Neural progenitor cell (in vitro differentiated cells): ENCODE results near the gene BACH1. TPM values are rescaled to one million over a fixed set of nuclear protein-coding genes. Genes with fewer than 3 reads are reported as not detected.
A peak's percentile ranks its signal among the peaks of the same experiment; 100 is the strongest.

ENCODE experiments used
- DNase-seq: peaks from one replicate; pipeline ENCODE4 v3.0.0-alpha.2; 2016; ENCODE audit warnings: low spot score
- H2AFZ ChIP-seq: fragments of 200-600 bp; sonication (generic); replicated peaks from 2 replicates; pipeline ENCODE4 v1.6.1; 2016; ENCODE audit warnings: antibody characterized with exemption
- H3F3A ChIP-seq: fragments of 200-600 bp; sonication (generic); 2 replicates; pipeline ENCODE4 v1.6.1; 2016; ENCODE audit warnings: antibody characterized with exemption, low read depth
- H3K27ac ChIP-seq: fragments of 200-600 bp; sonication (generic); 2 replicates; pipeline ENCODE4 v1.5.1; 2016; ENCODE audit warnings: mild to moderate bottlenecking
- H3K27me3 ChIP-seq: fragments of 200-600 bp; sonication (generic); 2 replicates; pipeline ENCODE4 v1.6.1; 2016; ENCODE audit warnings: mild to moderate bottlenecking, moderate library complexity
- H3K36me3 ChIP-seq: fragments of 200-600 bp; sonication (generic); 2 replicates; pipeline ENCODE4 v1.5.1; 2016
- H3K4me1 ChIP-seq: fragments of 200-600 bp; sonication (generic); 2 replicates; pipeline ENCODE4 v1.6.1; 2016; ENCODE audit warnings: mixed run types
- H3K4me2 ChIP-seq: fragments of 200-600 bp; sonication (generic); 2 replicates; pipeline ENCODE4 v1.6.1; 2016
- H3K4me3 ChIP-seq: fragments of 200-600 bp; sonication (generic); 2 replicates; pipeline ENCODE4 v1.5.1; 2016
- H3K79me2 ChIP-seq: fragments of 200-600 bp; sonication (generic); 2 replicates; pipeline ENCODE4 v1.6.1; 2016; ENCODE audit warnings: low read depth
- H3K9ac ChIP-seq: fragments of 200-600 bp; sonication (generic); 2 replicates; pipeline ENCODE4 v1.6.1; 2016
- H3K9me3 ChIP-seq: fragments of 200-600 bp; sonication (generic); 2 replicates; pipeline ENCODE4 v1.5.1; 2016; ENCODE audit warnings: low read depth
- H4K20me1 ChIP-seq: fragments of 200-600 bp; sonication (generic); 2 replicates; pipeline ENCODE4 v1.6.1; 2016; ENCODE audit warnings: low read depth
- H3K27ac Mint-ChIP-seq: 3 replicates; pipeline ENCODE4 v1.8.0; 2021; ENCODE audit warnings: mixed read lengths
- H3K27me3 Mint-ChIP-seq: 2 replicates; pipeline ENCODE4 v1.8.0; 2022; ENCODE audit warnings: low read depth, mild to moderate bottlenecking, inconsistent platforms, moderate library complexity, mixed read lengths; ENCODE audit not compliant: insufficient read depth
- H3K36me3 Mint-ChIP-seq: 3 replicates; pipeline ENCODE4 v1.8.0; 2021; ENCODE audit warnings: mixed read lengths
- H3K4me1 Mint-ChIP-seq: 3 replicates; pipeline ENCODE4 v1.8.0; 2021; ENCODE audit warnings: mixed read lengths
- H3K4me3 Mint-ChIP-seq: 3 replicates; pipeline ENCODE4 v1.8.0; 2021; ENCODE audit warnings: mild to moderate bottlenecking, moderate library complexity, mixed read lengths
- H3K9me3 Mint-ChIP-seq: 3 replicates; pipeline ENCODE4 v1.8.0; 2020; ENCODE audit warnings: mixed read lengths
- EZH2 ChIP-seq: fragments of 200-600 bp; sonication (generic); IDR thresholded peaks from 2 replicates; pipeline ENCODE4 v1.6.1; 2017; ENCODE audit warnings: antibody characterized with exemption, mild to moderate bottlenecking, moderate library complexity
- EZH2phosphoT487 ChIP-seq: fragments of 200-600 bp; sonication (generic); IDR thresholded peaks from 2 replicates; pipeline ENCODE4 v1.6.1; 2017; ENCODE audit warnings: antibody characterized with exemption
- total RNA-seq: library from RNA; depleted of rRNA; stranded (reverse); fragments of >200 nt; gene quantifications from 2 replicates; pipeline ENCODE4 v1.2.3, GENCODE V29; 2015; ENCODE audit warnings: low replicate concordance
- TF ChIP-seq, protein P1 (sequence below): fragments of 200-600 bp; sonication (generic); IDR thresholded peaks from 2 replicates; pipeline ENCODE4 v1.5.1; 2017; ENCODE audit warnings: antibody characterized with exemption, mild to moderate bottlenecking

The BACH1 gene
- total RNA-seq, 1 donor from 2014 or later: 93.8 TPM

DNA sequence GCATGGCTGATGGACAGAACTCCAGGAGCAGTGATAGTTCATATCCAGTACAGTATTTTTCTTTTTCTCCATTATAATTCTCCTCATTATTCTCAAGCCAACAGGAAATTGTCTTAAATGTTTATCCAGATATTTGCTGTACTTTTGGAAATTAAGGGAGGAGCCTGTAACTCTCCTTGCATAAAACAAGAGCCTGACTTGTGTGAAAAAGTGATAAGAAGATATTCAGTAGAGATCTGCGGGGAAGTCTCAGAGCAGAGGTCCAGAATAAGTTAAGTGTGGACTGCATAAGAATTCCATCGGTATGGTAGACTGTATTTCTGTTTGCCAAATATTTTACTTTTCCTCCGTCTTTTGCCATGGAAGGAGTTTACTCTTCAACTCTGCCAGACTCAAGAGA, 70.2 kb downstream of the BACH1 start:
- no peaks in the 10 kb centered on the region for H3K27me3 ChIP-seq
- no peak overlapping the region for H3K4me3 ChIP-seq
- H3K9me3 Mint-ChIP-seq: no peaks in the 10 kb centered on the region
- no peak overlapping the region for H3K4me2 ChIP-seq
- H3K9me3 ChIP-seq: no peaks in the 10 kb centered on the region
- H2AFZ ChIP-seq: no peak overlapping the region
- no peaks in the 10 kb centered on the region for H3K4me1 Mint-ChIP-seq
- no peaks in the 10 kb centered on the region for H3F3A ChIP-seq
- H3K36me3 ChIP-seq: no peaks in the 10 kb centered on the region
- H3K4me3 Mint-ChIP-seq: no peak overlapping the region
- H3K9ac ChIP-seq: no peak overlapping the region
- no peak for DNase-seq
- TF ChIP-seq EZH2phosphoT487 (no peak), EZH2 (no peak)
- TF ChIP-seq, protein P1, sequence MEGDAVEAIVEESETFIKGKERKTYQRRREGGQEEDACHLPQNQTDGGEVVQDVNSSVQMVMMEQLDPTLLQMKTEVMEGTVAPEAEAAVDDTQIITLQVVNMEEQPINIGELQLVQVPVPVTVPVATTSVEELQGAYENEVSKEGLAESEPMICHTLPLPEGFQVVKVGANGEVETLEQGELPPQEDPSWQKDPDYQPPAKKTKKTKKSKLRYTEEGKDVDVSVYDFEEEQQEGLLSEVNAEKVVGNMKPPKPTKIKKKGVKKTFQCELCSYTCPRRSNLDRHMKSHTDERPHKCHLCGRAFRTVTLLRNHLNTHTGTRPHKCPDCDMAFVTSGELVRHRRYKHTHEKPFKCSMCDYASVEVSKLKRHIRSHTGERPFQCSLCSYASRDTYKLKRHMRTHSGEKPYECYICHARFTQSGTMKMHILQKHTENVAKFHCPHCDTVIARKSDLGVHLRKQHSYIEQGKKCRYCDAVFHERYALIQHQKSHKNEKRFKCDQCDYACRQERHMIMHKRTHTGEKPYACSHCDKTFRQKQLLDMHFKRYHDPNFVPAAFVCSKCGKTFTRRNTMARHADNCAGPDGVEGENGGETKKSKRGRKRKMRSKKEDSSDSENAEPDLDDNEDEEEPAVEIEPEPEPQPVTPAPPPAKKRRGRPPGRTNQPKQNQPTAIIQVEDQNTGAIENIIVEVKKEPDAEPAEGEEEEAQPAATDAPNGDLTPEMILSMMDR: no peak
- H3K4me1 ChIP-seq: peaks cover 4% of the 10 kb centered on the region
- H3K27me3 Mint-ChIP-seq: peaks cover 2% of the 10 kb centered on the region
- H3K27ac Mint-ChIP-seq: no peak overlapping the region
- peaks cover 8% of the 10 kb centered on the region for H3K36me3 Mint-ChIP-seq
- H3K79me2 ChIP-seq: no peaks in the 10 kb centered on the region
- H3K27ac ChIP-seq: no peak overlapping the region
- no peaks in the 10 kb centered on the region for H4K20me1 ChIP-seq

DNA sequence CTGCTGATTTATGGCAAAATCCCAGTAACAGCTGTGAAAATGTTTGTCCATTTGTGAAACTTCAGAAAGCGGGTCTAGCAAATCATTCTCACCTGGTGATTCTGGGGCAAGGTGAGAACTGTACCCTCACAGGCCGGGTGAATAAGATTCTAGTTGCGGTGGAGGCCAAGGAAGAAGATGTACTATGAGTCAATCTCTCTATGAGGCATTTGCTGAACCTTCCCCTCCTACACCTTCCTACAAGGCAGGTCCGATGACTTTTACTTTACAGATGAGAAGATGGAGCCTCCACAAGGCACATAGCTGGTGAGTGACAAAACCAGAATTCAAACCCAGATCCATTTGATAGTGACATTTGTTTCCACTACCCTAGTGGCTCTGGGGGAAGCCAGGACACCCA, 72.7 kb downstream of the BACH1 start:
- TF ChIP-seq EZH2 (no peak), EZH2phosphoT487 (no peak)
- TF ChIP-seq, protein P1: no peak
- no peak for DNase-seq

DNA sequence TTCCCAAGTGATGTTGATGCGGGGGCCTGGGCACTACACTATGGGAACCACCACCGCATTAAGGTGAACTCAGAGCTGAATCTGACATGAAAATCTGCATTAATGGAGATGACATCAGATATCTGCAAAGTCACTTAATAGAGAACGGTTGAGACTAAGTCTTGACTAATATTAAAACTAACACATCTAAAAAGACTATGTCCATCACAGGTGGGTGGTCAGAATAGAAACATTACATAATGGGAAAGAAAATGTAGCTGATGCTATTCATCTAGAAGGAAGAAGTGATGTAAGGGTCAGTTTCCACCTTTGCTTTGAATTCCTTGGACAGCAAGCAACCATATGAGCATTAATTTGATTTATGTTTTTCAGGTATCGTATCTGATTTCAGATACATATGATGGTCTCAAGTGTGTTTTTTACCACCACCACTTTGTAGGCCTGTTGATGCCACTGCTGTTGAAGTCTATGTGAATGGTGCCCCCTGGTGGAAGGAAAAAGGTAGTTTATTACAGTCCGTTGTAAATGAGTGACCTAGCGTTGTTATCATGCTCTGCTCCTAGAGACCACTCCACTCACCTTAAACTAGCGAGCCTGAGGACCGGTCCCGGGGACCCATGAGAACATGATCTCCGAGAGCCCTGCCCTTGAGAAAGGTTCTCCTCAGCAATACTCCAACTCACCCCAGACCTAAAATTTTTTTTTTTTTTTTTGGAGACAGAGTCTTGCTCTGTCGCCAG, 73.5 kb downstream of the BACH1 start:
- Histone ChIP-seq H3K27me3 (no peaks in the 10 kb centered on the region), H3K9me3 (no peaks in the 10 kb centered on the region), H3F3A (no peaks in the 10 kb centered on the region), H3K9ac (no peak overlapping the region), H2AFZ (no peak overlapping the region), H3K79me2 (no peaks in the 10 kb centered on the region), H4K20me1 (no peaks in the 10 kb centered on the region), H3K4me3 (no peak overlapping the region), H3K27ac (no peak overlapping the region), H3K4me2 (no peak overlapping the region), H3K4me1 (no peaks in the 10 kb centered on the region), H3K36me3 (no peaks in the 10 kb centered on the region)
- Mint-ChIP-seq H3K9me3 (no peaks in the 10 kb centered on the region), H3K27ac (no peak overlapping the region), H3K4me1 (peaks cover 3% of the 10 kb centered on the region), H3K36me3 (peaks cover 4% of the 10 kb centered on the region), H3K27me3 (peaks cover 2% of the 10 kb centered on the region), H3K4me3 (no peak overlapping the region)
- peak; percentile 81 for DNase-seq
- TF ChIP-seq EZH2phosphoT487 (no peak), EZH2 (no peak)
- TF ChIP-seq, protein P1: peak; percentile 75

More for the DNA sequence above, 72.7 kb downstream of the BACH1 start:
- no peaks in the 10 kb centered on the region for H3K9me3 Mint-ChIP-seq
- H3K27me3 Mint-ChIP-seq: peaks cover 2% of the 10 kb centered on the region
- Histone ChIP-seq H3K4me1 (no peaks in the 10 kb centered on the region), H3F3A (no peaks in the 10 kb centered on the region), H3K27me3 (no peaks in the 10 kb centered on the region), H3K9ac (no peak overlapping the region), H3K36me3 (no peaks in the 10 kb centered on the region), H2AFZ (no peak overlapping the region), H3K4me2 (no peak overlapping the region), H4K20me1 (no peaks in the 10 kb centered on the region), H3K27ac (no peak overlapping the region), H3K79me2 (no peaks in the 10 kb centered on the region), H3K4me3 (no peak overlapping the region), H3K9me3 (no peaks in the 10 kb centered on the region)
- peaks cover 4% of the 10 kb centered on the region for H3K36me3 Mint-ChIP-seq
- H3K4me3 Mint-ChIP-seq: no peak overlapping the region
- H3K4me1 Mint-ChIP-seq: no peaks in the 10 kb centered on the region
- no peak overlapping the region for H3K27ac Mint-ChIP-seq
